ENCODE measurements around the gene AMER3.
"Not testable (repeated sequence)": the region's sequence is repeated elsewhere in the genome, so short reads cannot be mapped to it uniquely, and the experiment has no call there.

DNA sequence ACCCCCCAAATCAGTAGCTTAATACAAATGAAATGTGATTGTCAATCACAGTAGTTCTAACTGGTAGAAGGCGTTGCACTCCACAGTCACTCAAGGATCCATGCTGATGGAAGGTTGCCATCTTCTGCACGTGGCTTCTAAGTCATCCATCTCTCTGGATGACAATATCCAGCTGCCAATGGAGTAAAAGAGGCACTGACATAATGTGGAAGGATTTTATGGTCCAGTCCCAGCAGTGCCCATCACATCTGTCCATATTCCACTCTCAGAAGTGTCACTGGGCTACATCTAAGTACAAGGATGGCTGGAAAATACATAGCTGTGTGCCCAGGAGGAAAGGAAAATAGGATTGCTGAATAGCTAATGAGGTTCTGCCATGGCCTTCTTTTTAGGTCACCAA lies 40.5 kb upstream of the AMER3 start:
- TF ChIP-seq, protein P1, sequence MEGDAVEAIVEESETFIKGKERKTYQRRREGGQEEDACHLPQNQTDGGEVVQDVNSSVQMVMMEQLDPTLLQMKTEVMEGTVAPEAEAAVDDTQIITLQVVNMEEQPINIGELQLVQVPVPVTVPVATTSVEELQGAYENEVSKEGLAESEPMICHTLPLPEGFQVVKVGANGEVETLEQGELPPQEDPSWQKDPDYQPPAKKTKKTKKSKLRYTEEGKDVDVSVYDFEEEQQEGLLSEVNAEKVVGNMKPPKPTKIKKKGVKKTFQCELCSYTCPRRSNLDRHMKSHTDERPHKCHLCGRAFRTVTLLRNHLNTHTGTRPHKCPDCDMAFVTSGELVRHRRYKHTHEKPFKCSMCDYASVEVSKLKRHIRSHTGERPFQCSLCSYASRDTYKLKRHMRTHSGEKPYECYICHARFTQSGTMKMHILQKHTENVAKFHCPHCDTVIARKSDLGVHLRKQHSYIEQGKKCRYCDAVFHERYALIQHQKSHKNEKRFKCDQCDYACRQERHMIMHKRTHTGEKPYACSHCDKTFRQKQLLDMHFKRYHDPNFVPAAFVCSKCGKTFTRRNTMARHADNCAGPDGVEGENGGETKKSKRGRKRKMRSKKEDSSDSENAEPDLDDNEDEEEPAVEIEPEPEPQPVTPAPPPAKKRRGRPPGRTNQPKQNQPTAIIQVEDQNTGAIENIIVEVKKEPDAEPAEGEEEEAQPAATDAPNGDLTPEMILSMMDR (conservative IDR thresholded peaks at IDR 0.05; ENCODE audit: low read depth, low read length) = not testable (repeated sequence)
- TF ChIP-seq POLR2A (IDR thresholded peaks at IDR 0.05; ENCODE audit: low read depth, low read length); MXI1 (IDR thresholded peaks at IDR 0.05; ENCODE audit: borderline replicate concordance, low read depth, low read length): not testable (repeated sequence)
